ENCODE results near the gene EVC2.

EVC2 gene

GRCh38 chr4:5660185-5660584 lies 48.2 kb downstream of the EVC2 start:
- DNase-seq = peak; percentile 46

- DNase-seq = no peak
Measured at GRCh38 chr4:5658974-5659373, 49.4 kb downstream of the EVC2 start.

DNA sequence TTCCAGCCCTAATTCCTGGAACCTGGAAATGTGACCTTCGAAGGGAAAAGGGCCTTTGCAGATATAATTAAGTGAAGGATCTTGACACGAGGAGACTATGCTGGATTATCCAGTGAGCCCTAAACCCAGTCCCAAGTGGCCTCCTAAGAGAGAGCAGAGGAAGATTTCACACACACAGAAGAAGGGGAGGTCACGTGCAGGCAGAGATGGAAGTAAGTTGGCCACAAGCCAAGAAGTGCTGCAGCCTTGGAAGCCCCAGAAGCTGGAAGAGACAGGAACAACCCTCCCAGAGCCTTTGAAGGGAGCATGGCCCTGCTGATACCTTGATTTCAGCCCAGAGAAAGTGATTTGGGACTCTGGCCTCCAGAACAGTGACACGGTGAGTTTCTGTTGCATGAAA lies 51.9 kb downstream of the EVC2 start:
- no peak for DNase-seq

DNA sequence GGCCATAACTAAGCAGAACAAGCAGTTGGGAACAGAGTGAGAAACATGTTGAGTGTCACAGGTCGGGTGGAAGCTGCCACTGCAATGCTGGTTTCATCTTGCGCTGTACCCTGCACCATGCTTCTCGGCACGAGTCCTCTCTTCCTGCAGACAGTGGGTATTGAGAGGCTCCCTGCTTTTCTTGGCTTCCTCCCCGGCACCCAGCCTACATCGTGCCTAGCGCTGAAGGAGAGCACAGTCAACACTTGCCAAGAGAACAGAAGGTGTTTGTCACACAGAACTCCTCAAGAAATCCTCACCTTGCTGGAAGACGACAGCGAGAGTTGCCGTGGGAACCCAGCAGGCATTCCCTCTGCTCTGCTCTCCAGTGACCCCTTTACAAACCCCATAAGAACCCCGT lies 53.6 kb downstream of the EVC2 start:
- DNase-seq = no peak

DNA sequence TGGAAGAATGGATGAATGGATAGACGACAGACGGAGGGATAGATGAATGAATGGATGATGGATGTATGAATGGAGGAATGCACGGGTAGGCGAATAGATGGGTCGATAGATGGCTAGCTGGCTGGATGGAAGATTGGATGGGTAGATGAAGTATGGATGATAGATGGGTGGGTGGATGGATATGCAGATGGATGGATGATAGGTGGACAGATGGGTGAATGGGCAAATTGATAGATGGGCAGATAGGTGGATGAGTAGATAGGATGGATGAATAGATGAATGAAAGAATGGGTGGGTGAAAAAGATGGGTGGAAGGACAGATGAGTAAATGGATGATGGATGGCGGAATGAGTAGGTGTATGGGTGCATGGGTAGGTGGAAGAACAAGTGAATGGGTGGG lies 57.3 kb downstream of the EVC2 start:
- DNase-seq = no peak

DNA sequence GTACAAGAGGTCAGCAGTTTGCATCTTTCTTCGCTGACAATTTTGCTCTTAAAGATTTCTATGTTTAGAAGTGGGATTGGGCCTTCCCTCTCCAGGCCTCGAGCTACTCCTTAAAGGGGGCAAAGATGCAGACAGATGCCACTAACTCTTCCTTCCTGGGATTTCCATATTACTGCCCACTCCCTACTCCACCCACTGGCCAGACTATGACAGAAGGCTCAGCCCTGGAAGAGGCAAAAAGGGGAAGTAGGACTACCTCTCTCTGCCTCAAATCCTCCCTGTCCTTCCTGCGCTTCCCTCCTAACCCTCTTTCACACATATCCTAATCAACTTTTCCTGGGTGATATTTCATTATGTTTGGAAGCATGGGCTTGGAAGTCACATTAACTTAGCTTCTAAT lies 58.3 kb downstream of the EVC2 start:
- DNase-seq = no peak

GRCh38 chr4:5647351-5647750 lies 61.0 kb downstream of the EVC2 start:
- DNase-seq = no peak

- no peak for DNase-seq
Measured at GRCh38 chr4:5640096-5640495, 68.3 kb downstream of the EVC2 start.

DNA sequence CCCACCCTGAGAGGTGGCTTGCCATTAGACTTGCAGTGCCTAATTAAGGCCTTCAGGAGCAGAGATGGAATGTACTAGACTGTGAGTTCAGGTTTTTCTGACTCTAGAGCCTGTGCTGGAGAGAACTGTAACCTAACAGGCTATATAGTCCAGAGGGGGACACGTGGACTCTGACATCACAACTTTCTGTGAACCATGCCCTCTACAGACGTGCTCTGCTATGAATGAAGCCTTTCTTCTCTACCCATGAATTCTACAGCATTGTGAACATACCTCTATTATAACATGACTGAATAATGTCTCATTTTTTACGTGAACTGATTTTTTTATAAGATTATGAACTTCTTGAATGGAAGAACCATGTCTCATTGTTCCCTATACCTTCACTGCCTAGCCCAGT lies 68.8 kb downstream of the EVC2 start:
- DNase-seq = no peak

DNA sequence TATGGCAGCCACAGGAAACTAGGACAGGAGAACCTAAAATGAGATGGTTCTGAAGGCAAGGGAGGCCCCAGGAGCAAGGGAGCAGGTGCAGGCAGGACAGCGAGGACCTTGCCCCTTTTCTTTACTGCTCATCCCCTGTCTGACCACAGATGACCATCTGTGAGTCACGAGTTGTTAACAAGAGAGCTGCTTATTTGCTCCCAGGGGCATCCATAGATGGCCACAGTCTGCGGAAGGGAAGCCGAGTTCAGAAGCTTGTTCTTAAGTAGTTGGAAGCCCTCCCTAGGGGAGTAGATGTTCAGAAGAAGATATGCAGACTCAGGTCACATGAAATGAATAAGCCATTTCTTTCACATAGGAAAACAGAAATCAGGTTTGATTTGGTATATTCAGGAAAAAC lies 69.4 kb downstream of the EVC2 start:
- no peak for DNase-seq

DNA sequence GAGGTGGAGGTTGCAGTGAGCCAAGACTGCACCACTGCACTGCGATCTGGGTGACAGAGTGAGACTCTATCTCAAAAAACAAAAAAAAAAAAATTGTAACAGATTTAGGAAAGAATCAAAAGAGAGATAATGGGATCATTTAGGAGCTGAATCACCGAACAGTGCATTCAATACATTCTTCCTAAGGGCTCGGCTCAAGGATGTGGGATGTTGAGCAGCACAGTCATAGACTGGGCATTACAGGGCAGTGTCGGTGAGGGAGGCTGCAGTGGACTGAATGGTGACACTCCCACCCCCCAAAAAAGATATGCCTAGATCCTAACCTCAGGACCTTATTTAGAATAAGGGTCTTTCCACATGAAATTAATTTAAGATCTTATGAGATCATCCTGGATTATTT lies 70.0 kb downstream of the EVC2 start:
- DNase-seq = no peak

DNA sequence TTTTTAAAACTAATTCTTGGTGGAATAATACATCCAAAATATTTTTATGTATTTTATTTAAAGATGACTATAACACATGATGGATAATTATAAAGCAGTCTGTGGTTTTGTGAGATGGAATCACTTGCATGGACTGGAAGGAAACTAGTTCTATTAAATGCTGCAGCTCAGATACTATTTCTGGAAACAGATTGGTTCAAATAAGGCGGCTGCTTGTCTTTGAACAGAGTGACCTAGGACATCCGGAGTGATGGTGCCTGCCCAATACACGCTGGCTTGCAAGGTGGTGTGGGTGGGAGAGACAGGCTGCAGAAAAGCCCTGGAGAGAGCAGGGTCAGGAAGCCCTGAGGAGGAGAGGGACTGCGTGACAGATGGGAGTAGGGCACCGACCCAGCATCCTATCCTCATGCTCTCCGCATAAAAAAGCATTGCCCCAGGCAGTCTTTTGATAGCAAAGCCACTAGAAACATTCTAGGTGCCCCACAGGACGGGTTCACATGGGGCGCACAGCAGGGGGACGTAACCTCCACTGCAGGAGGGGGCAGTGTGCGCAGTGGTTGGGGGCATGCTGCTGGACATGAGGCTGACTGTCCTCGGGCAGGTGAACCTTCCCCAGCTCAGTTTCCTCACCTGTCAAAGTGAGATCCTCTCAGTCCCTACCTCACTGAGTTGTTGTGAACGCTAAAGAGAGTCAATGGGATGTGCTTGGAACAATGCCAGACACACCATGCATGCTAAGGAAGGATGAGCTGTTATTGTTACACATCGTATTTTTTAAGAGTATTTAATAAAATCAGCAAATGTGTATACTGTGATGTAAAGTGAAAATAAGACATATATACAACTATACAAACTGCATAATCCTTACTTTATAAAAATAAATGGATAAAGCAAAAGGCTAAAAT lies 71.3 kb downstream of the EVC2 start:
- DNase-seq = no peak

GRCh38 chr4:5635826-5636195 lies 72.5 kb downstream of the EVC2 start:
- DNase-seq = no peak

DNA sequence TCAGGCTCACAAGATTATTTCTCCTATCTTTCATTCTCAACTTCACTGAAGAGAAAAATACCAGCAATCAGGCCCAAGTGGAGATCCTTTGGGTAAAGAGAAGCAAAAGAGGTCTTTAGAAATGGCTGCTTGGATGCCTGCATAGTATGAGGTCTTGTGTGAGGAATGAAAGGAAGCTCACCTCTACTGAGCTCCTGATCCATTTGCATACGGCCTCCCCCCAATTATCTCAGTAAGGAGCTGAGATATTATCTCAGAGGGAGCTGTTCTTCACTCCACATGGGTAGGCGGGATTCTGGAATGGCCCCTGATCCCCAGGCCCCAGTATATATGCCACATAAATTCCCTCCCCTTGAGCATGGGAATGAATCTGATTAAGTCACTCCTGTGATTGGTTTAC lies 75.8 kb downstream of the EVC2 start:
- no peak for DNase-seq

- DNase-seq = no peak
Measured at GRCh38 chr4:5632066-5632440, 76.3 kb downstream of the EVC2 start.

DNA sequence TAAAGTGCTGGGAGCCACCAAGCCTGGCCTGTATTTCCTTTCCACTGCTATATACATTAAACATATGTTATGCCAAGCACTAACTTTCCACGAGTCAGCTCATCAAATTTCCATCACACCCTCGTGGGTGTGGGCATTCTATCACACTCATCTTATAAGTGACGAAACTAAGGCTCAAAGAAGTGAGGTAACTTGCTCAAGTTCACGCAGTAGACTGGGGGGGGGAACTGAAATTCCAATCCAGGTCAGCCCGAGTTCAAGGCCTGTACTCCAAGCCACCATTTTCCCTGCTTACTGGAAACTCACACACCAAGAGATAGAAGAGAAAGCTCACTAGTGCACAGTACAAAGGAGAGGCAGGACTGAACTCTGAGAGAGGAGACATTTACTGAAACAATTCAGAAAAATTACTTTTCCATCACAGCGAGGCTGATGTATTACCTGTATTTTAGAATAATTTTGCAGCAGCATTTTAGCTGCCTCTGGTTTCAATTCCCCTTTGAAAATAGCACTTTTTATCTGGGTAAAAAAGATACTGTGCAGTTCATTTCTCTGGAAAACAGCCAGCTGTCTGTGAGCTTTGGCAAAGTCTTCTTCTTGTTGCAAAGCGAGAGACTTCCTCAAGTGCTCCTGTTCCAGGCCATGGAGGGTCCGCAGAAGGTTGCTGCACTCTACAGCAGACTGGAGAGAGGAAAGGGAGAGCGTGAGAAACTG lies 76.8 kb downstream of the EVC2 start:
- DNase-seq = no peak

- no peak for DNase-seq
Measured at GRCh38 chr4:5630762-5631161, 77.6 kb downstream of the EVC2 start.

DNA sequence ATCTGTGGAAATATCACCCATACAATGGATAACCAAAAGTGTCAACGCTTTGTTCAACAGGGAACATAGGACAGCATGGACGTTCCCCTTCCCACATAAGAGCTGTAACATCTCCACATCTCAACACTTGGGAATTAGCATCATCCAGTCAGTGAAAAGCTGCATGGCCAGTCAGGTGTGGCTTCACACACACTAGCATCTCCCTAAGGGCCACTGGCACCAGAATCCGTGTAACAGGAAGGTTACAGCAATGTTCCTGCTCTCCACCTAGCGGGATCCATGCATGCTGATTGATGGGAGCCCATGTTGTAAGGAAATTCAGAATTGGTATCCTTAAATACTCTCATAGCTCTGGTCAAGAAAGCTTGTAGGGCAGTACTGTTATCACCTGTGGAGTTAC lies 78.8 kb downstream of the EVC2 start:
- no peak for DNase-seq

DNA sequence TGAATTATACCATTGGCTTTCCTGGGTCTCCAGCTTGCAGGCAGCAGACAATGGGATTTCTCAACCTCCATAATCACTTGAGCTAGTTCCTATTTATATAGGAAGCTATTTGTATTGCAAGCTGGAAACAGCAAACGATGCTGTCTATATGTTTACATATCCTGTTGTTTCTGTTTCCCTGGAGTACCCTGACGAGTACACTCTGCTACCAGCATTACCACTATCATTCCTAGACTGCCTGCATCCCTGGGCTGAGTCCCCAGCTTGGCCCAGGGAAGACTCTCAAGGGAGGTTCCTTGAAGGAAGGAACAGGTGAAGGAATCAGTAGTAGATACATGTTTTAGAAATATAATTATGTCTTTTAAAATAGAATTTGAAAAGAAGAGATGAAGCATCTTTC lies 81.4 kb downstream of the EVC2 start:
- peak; percentile 54 for DNase-seq

GRCh38 chr4:5622596-5622995 lies 85.8 kb downstream of the EVC2 start:
- no peak for DNase-seq

- DNase-seq = no peak
Measured at GRCh38 chr4:5619913-5620625, 88.3 kb downstream of the EVC2 start.

GRCh38 chr4:5618051-5618960 lies 90.1 kb downstream of the EVC2 start:
- DNase-seq = no peak
